HG03159 (cell line): ENCODE data around the gene DIAPH3.

Experiments used
- ATAC-seq: cut with Tn5 transposase; IDR thresholded peaks from one replicate; pipeline ENCODE4 v1.9.1; 2021; ENCODE audit warnings: mild to moderate bottlenecking, moderate library complexity; ENCODE audit not compliant: unreplicated experiment

The DIAPH3 gene

DNA sequence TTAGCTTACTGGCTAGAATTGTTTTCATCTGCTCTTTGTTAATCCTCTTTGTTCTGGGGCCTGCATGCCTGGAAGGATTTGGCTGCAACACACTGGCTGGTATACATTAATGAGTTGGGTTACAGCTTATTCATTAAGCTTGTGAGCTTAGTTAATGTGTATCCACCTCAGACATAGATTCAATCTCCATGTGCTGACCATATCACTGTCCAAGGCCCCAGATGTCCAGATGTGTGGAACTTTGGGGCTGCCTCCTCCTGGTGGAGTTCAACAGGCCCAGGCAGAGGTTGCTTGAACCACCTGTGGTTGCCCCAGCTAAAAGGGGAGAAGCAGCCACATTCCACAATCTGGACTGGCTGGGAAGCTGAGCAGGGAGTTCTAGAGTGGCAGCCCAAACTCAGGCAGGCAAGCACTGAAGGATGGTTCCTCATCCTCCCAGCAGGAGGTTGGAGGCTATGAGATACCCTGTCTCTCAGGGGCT lies 5.4 kb downstream of the DIAPH3 start:
- peak; percentile 49 for ATAC-seq

DNA sequence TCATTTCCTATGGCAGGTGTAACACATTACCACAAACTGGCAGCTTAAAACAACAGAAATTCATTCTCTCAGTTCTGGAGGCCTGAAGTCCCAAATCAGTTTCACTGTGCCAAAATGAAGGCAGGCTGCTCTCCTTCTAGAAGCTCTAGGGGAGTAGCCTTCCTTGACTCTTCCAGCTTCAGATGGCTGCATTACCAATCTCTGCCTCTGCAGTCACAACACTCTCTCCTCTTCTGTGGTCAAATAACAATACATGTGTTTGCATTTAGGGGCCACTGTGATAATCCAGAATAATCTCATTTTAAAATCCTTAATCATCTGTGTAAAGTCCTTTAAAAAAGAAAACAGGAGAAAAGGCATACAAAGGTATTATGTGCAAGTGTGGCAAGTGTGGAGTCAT lies 7.8 kb downstream of the DIAPH3 start:
- ATAC-seq = no peak

DNA sequence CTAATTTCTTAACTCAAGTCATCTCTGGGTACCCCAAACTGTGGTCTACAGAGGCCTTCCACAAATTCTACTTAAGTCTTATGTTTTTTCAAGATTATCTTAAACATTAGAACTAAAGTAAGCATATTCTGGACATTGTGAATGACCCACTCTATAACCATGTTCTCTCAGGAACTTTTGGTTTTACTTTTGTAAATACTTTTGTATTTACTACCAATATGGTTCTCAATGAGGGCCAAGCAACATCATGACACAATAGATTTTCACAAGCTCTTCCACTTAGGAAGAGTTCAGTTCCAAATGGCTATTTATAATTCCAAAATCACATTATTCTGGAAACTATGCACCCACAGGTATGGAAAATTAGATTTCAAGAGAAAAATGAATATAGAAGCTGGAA lies 10.8 kb downstream of the DIAPH3 start:
- no peak for ATAC-seq

DNA sequence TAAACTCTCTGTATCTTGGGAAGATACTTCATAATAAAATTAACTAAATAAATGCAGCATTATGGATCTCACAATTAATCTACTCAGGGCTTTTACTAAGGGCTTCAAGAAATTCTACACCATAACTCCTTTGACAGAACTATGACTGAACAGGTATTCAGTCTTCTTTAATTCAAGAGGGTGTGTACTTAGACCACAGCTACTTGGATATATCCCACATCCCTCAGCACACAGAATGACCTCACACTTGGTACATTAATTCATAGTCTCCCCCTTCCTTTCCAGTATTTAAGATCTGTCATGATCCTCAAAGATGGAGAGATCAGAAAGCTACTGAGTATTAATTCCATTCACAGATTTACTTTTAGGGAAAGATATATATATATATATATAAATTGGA lies 11.6 kb downstream of the DIAPH3 start:
- no peak for ATAC-seq

DNA sequence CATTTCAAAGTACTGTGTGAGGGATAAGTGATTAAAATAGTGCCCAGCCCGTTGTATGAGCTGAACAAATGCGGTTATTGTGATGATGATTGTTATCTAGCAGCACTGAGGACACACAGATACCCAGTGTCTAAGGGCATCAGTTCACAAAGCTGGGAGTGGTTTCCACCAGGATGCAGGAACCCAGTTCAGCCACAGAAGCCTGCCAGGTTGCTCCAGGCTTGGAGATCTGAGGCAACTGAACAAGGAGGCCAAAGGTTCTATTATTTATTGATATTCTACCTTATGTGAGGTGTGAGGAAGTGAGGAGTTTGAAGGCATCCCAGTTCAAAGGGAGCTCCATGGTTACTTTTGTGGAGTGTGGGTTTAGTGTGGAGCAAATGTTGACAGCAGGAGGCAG lies 13.2 kb downstream of the DIAPH3 start:
- no peak for ATAC-seq

DNA sequence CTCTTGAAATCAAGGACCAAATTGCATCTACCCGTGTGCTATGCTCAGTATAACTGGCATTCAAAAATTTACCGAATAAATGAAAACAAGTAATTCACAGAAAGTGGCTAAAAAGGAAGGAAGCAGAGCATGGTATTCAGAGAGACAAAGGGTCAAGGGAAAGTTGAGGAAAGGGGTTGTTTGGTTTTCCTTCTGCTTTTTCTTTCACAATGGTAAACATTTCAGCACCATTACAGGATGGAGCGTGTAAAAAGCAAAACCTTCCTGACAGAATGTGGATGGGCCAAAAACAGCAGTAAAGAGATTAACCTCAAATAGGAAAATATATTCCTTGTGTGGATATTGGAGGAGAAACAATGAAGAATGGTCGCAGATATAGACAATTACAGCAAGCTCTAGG lies 14.8 kb downstream of the DIAPH3 start:
- no peak for ATAC-seq

DNA sequence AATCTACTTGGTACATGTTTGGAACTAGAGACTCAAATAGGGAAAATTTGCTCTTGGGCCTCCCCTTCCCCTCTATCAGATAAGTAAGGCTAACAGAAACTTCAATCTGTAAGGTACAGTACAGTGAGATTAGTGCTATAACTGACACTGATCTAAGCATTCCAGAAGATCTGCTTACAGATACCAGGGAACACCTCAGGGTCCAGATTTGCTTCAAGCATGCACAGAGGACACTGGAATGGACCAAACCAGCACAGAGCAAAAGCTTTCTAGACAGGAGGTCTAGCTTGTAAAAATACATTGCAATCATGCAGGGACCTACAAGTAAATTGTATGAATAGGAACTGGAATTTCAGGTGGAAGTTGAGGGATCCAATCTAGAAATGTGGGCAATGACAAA lies 16.4 kb downstream of the DIAPH3 start:
- ATAC-seq = no peak

DNA sequence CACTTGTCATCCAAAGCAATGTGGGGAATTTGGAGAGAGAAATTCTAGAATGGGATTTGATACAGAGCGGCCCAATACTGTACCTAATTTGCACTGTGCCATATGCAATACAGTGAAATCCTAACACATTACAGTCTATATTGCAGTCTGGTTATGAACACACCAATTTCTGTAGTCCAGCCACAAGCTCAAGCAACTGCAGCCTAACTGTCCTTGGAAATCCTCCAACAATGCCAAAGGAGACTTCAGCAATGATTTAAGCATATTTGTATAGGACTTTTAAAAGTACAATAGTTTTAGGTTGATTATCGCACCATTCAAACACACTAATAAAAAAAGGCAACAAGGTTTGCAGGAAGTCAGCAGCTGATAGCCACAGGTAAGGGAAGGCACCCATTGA lies 17.3 kb downstream of the DIAPH3 start:
- ATAC-seq = no peak

DNA sequence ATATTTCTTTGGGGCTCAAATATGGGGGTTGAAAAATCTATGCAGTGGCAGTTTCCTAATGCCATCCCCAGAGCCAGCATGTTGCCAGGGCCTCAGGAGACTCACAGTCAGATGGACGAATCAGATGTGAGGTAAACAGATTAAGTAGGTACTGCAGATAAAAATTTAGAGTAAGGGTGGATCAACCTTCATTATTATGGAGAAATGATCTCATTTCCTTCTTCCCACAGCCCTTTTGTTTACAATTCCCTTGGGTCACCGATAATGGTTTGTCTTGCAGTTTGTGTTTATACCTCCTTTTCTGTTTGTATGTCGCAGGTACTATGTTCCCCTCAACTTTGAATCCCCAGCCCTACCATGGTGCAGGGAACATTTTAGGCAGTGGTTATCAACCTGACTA lies 20.0 kb downstream of the DIAPH3 start:
- no peak for ATAC-seq

DNA sequence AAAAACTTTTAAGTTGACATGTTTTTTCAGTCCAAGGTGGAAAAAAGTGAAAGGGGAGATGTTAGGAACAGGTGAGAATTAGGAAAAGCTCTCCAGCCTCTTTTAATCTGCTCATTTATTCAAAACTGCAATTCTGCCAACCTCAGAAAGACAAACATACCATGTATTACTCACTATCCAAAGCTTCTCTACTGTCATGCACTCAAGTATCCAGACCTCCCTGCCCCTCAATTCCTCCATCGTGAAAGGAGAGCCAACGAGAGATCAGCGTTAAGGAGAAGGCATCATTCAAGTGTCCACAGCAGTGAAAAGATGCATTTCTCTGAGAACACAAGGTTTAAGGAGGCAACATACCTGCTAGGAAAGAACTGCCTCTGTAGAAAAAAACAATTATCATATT lies 24.5 kb downstream of the DIAPH3 start:
- no peak for ATAC-seq

DNA sequence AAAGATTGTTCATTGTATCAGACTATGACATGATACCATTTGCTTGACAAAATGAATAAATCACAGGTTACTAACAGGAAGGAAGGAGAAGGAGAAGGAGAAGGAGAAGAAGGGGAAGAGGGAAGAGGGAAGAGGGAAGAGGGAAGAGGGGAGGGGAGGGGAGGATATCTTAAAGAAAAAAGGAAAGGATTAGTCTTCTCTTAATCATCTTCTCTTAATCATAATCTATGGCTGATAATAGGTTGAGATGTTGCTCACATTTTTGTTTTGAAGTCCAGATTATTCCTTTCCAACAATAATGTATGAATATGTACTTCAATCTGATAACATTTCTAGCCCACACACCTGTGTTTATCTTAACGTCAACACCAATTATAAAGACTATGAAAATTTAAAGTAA lies 25.1 kb downstream of the DIAPH3 start:
- no peak for ATAC-seq

DNA sequence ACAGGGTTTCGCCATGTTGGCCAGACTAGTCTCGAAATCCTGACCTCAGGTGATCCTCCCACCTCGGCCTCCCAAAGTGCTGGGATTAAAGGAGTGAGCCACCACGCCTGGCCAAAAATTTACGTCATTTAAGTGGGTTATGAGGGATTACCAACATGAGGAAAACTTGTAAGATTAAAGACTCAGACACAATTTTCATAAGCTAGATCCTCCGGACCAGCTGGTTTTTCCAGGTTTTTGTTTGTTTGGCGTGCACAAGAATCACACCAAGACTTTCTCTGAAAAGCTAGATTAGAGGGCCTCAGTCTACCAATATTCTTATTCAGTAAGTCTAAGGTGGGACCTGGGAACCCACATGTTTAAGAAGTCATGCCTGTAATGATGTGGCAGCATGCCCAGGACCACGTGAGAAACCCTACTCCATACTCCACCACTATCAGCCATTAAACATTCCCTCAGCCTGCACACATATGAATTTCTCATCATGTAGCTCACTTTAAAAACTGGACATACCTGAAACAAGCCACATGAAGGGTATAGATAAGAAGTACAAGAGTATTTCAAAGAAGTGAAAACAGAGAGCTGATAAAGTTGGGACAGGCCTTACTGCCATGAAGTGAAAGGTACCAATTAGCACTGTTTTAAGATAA lies 25.7 kb downstream of the DIAPH3 start:
- no peak for ATAC-seq

DNA sequence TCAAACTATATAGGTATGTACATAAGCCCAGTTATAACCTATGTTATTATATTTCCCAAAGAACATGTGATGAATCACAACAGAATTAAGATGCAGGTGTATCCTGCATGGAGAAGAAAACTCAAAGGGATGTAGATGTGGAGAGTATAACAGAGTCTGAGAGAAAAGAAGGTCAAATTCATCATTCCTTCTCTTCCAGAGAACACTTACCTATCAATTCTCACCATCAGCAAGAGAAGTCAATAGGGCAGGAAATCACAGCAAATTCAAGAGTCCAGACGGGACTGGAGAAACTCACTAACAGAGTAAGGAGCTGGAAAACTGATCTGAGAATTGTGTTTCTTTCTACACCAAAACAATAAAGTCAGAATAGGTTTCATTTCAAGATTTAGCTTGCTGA lies 28.4 kb downstream of the DIAPH3 start:
- no peak for ATAC-seq

DNA sequence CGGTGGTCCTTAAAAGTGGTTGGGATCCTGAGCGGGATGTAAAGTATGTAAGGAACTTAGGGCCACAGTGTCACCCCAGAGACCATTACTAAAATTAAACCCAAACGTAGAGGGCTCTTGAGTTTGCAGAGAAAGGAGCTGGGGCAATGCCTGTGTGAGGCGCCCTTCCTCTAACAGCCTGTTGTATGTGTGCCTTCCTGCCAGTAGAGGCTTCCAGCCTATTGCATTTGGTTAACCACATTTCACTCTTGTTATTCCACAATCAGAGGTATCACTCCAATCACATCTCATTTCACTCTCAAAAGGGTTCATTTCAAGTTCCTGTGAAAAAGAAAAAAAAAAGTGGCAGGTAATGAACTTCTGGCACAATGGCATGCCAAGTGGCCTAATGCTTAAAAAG lies 29.4 kb downstream of the DIAPH3 start:
- ATAC-seq = no peak

DNA sequence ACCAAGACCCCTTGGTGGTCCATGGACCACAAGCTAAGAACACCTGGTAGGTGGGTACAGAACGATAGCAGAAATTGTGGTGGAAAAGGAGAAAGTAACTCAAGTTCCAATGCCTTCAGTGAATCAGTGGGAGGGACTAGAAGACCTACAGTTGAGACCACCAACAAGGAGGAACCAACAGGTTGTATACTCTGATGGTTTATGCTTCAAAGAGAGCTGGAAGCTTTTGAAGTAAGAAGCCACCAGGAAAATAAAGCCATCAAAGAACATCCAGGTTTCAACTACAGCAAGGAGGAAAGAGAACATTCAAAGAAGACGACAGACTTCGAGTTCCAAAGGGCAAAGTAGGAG lies 42.4 kb downstream of the DIAPH3 start:
- no peak for ATAC-seq

DNA sequence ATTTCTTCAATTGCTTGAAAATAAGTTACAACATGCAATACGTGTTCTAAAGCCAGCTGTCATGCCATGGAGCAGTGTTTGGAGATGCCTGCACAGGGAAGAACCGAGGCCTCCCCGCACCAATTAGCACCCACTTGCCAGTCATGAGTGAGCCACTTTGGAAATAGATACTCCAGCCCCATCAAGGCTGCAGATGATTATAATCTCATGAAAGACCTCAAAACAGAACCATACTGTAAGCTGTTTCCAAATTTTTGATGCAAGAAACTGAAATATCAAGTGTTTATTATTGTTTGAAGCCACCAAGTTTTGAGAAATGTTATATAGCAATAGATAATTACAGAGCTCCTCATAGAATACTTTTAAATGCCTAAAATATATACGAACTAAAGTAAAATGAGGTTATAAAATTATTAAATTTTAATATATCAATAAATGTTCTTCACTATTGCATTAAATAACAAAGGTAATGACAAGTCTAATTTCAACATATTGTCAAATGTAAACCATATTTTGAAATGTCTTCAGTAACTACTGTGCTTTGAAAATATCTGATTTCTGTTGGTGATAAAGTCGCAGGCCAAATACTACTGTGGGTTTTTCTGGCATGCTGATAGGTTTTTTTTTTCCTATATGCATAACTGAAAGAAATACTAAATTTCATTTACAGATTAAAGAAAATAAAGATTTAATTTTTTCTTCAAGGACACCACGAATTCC lies 43.0 kb downstream of the DIAPH3 start:
- no peak for ATAC-seq

DNA sequence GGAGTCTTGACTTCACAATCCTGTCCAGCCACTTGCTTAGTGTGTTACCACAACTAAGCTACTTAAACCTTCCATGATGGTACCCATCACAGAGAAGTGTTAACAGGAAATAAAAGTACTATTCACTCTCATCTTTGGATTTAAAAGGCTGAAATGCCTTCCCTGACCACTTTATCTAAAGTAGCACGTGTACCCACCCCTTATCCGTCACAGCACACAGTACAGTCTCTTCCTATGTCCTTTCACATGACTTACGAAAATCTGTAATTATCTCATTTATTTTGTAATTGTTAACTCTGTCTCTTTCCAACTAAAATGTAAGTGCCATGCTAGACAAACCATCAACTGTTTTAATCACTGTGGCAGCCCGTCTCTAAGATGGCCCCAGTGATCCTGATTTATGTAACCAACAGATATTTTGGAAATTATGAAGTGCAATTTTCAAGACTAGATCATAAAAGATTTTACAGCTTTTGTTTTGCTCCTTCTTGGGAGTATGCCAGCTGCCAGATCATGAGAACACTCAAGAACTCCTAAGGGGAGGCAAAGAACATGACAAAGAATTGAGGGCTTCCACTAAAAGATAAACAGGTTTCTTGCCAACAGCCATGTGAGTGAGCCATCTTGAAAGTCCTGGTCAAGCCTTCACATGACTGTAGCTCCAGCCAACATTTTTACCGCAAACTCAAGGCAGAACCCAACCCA lies 44.9 kb downstream of the DIAPH3 start:
- no peak for ATAC-seq

DNA sequence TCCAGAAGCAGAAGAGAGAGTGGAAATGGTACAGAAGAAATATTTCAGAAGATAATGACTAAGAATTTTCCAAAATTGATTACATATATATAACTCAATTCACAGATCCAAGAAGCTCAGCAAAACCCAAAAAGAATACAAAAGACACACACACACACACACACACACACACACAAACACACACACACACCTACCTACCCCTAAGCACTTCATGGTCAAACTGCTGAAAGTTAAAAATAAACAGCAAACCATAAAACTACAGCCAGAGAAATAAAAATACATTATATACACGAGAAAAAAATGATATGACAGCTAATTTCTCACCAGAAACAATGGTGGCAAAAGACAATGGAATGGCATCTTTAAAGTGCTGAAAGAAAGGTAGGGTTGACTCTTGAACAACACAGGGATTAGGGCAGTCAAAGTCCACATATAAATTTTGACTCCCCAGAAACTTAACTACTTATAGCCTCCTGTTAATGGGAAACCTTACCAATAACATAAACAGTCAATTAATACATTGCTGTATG lies 49.2 kb downstream of the DIAPH3 start:
- ATAC-seq = no peak

DNA sequence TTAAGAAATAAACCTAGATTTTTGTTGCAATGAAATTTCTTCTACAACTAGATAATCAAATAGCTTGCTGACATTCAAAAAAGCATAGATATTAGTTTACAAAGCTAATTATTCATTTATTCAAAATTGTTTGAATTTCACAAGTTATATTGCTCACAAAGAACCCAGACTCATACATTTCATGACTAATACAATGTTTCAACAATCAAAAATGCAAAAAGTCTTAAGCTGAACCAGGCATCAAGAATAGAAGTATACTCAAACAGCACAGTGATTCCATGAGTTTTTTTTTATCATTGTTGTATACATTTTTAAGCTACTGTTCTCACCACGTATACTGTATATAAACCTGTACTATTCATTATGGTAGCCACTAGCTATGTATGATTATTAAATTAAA lies 51.0 kb downstream of the DIAPH3 start:
- no peak for ATAC-seq

DNA sequence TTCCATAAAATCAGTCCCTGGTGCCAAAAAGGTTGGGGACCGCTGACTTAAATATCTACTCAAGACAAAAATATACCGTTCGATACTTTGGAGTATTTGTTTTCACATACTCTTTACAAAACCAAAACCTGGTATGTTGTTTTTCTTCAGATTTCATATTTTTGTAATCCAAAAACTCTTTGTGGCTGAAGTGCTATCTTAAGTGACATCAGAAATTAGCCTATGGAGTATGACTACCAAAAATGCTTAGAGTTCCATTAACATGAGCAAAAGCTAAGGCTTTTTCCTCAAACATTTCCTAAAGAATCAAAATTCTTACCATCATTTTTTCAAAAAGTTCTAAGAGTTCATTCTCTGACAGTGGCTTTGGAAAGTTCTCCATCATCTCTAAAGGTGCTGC lies 52.0 kb downstream of the DIAPH3 start:
- no peak for ATAC-seq

DNA sequence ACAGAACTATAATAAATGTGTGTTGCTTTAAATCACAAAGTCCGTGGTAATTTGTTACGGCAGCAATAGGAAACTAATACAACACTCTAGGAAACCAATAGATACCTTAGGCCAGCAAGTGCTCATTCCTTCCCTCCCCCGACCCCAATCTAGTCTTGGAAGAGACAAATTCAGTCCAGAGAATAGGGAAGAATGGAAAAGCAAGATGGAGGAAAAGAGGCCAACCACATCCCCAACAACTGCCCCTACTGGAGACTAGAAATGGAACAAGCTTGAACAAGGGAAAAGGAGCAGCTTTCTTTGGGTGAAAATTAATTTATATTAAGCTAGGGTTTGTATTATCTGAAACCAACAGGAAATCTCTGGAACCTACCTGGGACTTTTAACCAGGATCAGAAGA lies 54.4 kb downstream of the DIAPH3 start:
- no peak for ATAC-seq

DNA sequence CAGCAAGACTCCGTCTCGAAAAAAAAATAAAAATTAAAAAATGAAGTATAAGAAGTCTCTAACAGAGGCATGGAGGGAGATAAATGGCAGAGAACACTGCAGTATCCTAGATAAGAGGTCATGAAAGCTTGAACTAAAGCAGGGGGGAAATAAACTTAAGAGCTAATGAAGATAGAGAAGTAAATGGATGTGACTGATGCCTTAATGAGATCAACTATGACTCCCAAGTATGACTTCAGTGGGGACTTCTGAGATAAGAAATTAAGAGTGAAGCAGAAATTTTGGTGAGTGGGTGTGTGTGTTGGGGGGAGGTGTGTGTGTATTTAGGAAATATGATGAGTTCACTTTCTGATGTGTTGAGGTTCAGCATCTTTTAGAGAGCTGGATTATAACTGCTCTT lies 55.1 kb downstream of the DIAPH3 start:
- ATAC-seq = no peak
